WERI-Rb-1 (cell line): Measurements from ENCODE around the gene LCLAT1.
A peak's percentile ranks its signal among the peaks of the same experiment; 100 is the strongest.

Experiments
- DNase-seq: peaks from one replicate; pipeline ENCODE4 v3.0.0-alpha.2; 2020
- H3K27ac ChIP-seq: fragments of 250-450 bp; sonication (Bioruptor Pico); 2 replicates; pipeline ENCODE4 v1.5.1; 2020; ENCODE audit warnings: mild to moderate bottlenecking, moderate library complexity
- H3K27me3 ChIP-seq: fragments of 250-450 bp; sonication (Bioruptor Pico); 2 replicates; pipeline ENCODE4 v1.5.1; 2021; ENCODE audit warnings: mild to moderate bottlenecking, low read depth, moderate library complexity; ENCODE audit not compliant: insufficient read depth, severe bottlenecking
- H3K36me3 ChIP-seq: fragments of 250-450 bp; sonication (Bioruptor Pico); 2 replicates; pipeline ENCODE4 v1.5.1; 2020; ENCODE audit warnings: mild to moderate bottlenecking, moderate library complexity
- H3K4me3 ChIP-seq: 2 replicates; pipeline ENCODE4 v1.5.1; 2011; ENCODE audit warnings: low read depth, mild to moderate bottlenecking, control low read depth, low read length
- H3K9me3 ChIP-seq: fragments of 250-450 bp; sonication (Bioruptor Pico); 2 replicates; pipeline ENCODE4 v1.5.1; 2021; ENCODE audit warnings: mild to moderate bottlenecking, moderate library complexity; ENCODE audit not compliant: severe bottlenecking
- CTCF ChIP-seq: IDR thresholded peaks from 2 replicates; pipeline ENCODE4 v1.5.1; 2011; ENCODE audit warnings: low read depth, mild to moderate bottlenecking, control low read depth, inconsistent platforms, low read length

LCLAT1 gene

GRCh38 chr2:30404319-30405259 is 42.5 kb upstream of the LCLAT1 start:
- no peak for TF ChIP-seq CTCF
- Histone ChIP-seq H3K27me3 (no peaks in the 10 kb centered on the region), H3K27ac (no peak overlapping the region), H3K9me3 (no peaks in the 10 kb centered on the region), H3K36me3 (no peaks in the 10 kb centered on the region), H3K4me3 (no peak overlapping the region)
- DNase-seq, result no peak

GRCh38 chr2:30405260-30405605 is 41.8 kb upstream of the LCLAT1 start:
- no peak for DNase-seq
- Histone ChIP-seq H3K36me3 (no peaks in the 10 kb centered on the region), H3K9me3 (no peaks in the 10 kb centered on the region), H3K27ac (no peak overlapping the region), H3K27me3 (no peaks in the 10 kb centered on the region), H3K4me3 (no peak overlapping the region)
- no peak for TF ChIP-seq CTCF

- Histone ChIP-seq H3K27me3 (no peaks in the 10 kb centered on the region), H3K4me3 (no peak overlapping the region)
- no peak for DNase-seq
Measured at GRCh38 chr2:30406853-30407252, 40.2 kb upstream of the LCLAT1 start.

GRCh38 chr2:30408961-30409387 is 38.1 kb upstream of the LCLAT1 start:
- Histone ChIP-seq H3K9me3 (no peaks in the 10 kb centered on the region), H3K36me3 (no peaks in the 10 kb centered on the region), H3K27ac (no peak overlapping the region), H3K4me3 (no peak overlapping the region), H3K27me3 (no peaks in the 10 kb centered on the region)
- no peak for DNase-seq
- 0 out of 2 replicates have a peak, but pooled peaks have one; percentile 15 for TF ChIP-seq CTCF

More at GRCh38 chr2:30406853-30407252, 40.2 kb upstream of the LCLAT1 start:
- Histone ChIP-seq H3K9me3 (no peaks in the 10 kb centered on the region), H3K27ac (no peak overlapping the region), H3K36me3 (no peaks in the 10 kb centered on the region)
- TF ChIP-seq CTCF, result no peak

- DNase-seq, result no peak
- Histone ChIP-seq H3K27me3 (no peaks in the 10 kb centered on the region), H3K27ac (no peak overlapping the region), H3K36me3 (no peaks in the 10 kb centered on the region), H3K4me3 (no peak overlapping the region), H3K9me3 (no peaks in the 10 kb centered on the region)
- TF ChIP-seq CTCF, result no peak
Measured at GRCh38 chr2:30410217-30410616, 36.8 kb upstream of the LCLAT1 start.
